HG02885 (cell line): ENCODE results near the gene NPAP1.
"Not testable (repeated sequence)": the region's sequence is repeated elsewhere in the genome, so short reads cannot be mapped to it uniquely, and the experiment has no call there.

Experiments
- ATAC-seq: cut with Tn5 transposase; IDR thresholded peaks from one replicate; pipeline ENCODE4 v1.9.1; 2021; ENCODE audit warnings: mild to moderate bottlenecking; ENCODE audit not compliant: unreplicated experiment, poor library complexity

NPAP1 gene, protein sequence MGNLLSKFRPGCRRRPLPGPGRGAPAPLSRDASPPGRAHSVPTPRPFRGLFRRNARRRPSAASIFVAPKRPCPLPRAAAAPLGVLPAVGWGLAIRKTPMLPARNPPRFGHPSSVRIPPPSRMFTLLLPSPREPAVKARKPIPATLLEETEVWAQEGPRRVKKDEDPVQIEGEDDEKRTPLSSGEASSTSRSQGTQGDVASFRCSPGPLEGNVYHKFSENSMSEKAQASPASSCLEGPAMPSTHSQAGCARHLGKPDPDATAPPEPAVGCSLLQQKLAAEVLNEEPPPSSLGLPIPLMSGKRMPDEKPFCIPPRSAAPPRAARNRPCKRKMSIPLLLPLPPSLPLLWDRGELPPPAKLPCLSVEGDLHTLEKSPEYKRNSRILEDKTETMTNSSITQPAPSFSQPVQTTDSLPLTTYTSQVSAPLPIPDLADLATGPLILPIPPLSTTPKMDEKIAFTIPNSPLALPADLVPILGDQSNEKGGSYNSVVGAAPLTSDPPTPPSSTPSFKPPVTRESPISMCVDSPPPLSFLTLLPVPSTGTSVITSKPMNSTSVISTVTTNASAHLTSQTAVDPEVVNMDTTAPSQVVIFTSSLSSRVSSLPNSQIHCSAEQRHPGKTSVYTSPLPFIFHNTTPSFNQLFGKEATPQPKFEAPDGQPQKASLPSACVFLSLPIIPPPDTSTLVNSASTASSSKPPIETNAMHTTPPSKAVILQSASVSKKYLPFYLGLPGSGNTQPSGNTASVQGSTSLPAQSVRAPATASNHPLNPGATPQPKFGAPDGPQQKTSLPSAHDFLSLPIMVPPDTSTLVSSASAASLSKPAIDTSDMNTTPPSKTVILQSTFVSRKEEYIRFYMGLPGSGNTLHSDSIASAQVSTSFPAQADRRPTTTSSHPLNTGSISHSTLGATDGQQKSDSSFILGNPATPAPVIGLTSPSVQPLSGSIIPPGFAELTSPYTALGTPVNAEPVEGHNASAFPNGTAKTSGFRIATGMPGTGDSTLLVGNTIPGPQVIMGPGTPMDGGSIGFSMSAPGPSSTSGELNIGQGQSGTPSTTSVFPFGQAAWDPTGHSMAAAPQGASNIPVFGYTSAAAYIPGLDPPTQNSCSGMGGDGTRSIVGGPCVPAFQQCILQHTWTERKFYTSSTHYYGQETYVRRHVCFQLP

DNA sequence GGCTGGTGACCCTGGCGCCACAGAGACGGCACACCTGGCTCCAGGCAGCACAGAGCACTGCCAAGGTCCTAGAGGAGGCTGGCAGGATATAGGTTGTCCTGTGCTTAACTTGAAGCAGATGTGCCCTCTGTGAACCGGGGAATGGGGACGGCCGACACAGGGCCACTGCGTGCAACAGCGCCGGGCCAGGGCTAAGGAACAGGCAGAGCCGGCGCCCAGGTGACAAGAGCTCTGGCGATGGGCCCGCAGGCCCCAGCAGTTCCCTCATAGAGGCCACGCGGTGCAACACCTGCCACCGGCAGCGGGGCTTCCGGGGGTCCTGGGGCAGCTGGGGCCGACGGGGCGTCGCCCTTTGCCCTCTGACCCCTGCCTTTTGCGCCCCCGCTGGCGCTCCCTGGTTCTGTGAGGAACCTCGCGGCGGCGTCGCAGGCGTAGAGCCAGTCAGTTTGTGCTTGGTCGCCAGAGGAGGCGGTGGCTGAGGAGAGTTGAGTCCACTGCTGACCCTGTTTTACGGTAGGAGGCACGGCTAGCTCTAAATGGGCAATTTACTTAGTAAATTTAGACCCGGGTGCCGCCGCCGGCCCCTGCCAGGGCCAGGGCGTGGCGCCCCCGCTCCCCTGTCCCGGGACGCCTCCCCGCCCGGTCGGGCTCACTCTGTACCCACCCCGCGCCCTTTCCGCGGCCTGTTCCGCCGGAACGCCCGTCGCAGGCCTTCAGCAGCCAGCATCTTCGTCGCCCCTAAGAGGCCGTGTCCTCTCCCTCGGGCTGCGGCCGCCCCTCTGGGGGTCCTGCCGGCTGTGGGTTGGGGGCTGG is at the start of gene NPAP1:
Gene NPAP1, plus strand, starts transcription at position 444 of the 813 bp plus-strand sequence. Its CDS starts 93 bp downstream, at position 537.
- no peak for ATAC-seq

DNA sequence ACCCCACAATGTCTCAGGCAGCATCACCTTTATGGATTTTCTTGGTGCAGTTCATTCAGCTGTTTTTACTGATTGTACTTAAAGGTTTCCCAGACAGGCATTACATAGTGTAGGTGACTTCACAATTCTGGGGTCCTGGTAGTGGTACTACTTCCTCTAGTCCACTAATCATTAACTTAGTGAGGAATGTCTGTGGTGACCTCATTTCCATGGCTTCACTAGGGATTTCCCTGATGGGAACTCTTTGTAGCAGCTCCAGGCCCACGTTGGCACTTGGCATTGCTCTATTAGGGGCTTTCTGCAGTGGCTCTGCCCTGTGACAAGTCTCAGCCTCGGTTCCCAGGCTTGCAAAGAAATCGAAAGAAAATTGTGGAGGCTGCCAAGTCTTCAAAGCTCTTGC is 48.1 kb upstream of the NPAP1 start:
- ATAC-seq = no peak

DNA sequence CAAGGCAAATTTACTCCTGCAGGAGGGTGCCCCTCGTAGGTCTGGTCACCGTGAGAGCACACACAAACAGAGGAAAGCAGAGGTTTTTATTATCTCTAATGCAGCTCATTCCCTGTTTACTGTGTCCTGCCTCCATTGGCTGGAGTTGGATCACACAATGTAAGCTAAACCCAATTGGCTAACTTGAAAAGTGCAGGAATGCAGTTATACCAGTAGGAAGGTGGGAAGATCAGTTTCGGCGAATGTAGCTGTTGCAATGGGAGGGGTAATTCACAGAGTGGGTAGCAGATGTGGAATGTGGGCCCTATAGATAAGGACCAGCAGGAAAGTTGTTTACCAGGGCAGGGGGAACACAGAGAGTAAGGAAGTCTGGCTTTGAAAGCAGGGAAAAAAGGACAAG is 42.5 kb upstream of the NPAP1 start:
- no peak for ATAC-seq

DNA sequence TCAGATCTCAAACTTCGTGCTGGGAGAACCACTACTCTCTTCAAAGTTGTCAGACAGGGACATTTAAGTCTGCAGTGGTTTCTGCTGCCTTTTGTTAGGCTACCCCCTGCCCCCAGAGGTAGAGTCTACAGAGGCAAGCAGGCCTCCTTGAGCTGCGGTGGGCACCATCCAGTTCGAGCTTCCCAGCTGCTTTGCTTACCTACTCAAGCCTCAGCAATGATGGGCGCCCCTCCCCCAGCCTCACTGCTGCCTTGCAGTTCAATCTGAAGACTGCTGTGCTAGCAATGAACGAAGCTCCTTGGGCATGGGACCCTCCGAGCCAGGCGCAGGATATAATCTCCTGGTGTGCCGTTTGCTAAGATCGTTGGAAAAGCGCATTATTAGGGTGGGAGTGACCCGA is 36.2 kb upstream of the NPAP1 start:
- not testable (repeated sequence) for ATAC-seq

DNA sequence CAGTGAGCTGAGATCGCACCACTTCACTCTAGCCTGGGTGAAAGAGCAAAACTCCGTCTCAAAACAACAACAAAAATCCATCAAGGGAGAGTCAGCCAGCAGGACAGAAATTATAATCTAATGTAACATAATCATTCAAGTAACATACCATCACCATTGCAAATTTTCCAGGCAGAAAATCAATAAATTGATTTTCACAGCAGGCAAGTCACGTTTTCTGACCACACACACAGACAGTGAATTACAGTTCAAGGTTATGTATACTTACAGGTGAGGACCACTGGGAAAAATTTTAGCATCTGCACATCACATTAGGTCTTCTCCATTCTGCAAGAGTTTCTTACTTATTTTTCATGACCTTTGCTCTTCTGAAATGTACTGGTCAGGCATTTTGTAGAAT is 29.9 kb upstream of the NPAP1 start:
- no peak for ATAC-seq

DNA sequence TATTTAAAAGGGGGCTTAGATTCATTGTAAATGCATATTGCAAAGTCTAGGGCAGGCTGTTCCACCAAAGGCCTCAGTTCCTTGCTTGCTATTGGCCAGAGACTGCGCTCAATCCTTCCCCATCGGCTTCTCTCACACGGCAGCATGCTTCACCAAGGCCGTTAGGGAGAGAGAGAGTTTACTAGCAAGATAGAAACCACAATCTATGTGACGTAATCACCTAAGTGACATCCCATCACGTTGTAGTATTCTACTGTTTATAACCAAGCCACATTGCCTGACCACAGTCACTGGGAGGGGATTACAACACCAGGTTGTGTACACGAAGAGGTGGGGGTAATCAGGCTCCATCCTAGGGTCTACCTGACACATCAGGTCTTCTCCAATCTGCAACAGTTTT is 16.0 kb upstream of the NPAP1 start:
- ATAC-seq = no peak

DNA sequence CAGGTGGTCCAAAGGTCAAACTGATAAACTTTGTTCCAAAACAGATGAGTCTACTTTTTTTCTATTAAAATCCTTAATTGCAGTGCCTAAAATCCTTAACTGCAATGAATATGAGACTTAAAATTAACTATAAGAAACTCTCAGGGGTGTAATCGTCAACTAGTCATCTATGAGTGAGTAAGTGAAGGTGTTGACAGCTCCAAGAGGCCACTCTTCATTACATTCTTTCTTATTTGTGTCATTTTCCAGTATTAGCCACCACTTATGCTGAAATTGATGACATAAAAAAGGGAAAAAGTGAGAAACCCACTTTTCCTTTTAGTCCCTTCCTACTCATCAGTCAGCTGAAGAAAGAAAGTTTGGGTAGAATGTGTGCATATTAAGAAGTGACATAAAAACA is 12.6 kb upstream of the NPAP1 start:
- ATAC-seq = no peak

DNA sequence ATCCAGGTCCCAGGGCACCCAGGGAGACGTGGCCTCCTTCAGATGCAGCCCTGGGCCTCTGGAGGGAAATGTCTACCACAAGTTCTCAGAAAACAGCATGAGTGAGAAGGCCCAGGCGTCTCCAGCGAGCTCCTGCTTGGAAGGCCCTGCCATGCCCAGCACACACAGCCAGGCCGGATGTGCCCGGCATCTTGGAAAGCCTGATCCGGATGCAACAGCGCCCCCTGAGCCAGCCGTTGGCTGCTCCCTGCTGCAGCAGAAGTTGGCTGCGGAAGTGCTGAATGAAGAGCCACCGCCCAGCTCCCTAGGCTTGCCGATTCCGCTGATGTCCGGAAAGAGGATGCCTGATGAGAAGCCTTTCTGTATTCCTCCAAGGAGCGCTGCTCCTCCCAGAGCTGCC is 856 bp downstream of the NPAP1 start:
- ATAC-seq = no peak

DNA sequence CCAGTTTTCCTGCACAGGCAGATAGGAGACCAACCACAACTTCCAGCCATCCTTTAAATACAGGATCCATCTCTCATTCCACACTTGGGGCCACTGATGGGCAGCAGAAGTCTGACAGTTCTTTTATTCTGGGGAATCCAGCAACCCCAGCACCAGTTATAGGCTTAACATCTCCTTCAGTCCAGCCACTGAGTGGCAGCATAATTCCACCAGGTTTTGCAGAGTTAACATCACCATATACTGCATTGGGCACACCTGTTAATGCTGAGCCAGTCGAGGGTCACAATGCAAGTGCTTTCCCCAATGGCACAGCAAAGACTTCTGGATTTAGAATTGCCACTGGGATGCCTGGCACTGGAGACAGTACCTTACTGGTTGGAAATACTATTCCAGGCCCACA is 2.9 kb downstream of the NPAP1 start:
- ATAC-seq = no peak

DNA sequence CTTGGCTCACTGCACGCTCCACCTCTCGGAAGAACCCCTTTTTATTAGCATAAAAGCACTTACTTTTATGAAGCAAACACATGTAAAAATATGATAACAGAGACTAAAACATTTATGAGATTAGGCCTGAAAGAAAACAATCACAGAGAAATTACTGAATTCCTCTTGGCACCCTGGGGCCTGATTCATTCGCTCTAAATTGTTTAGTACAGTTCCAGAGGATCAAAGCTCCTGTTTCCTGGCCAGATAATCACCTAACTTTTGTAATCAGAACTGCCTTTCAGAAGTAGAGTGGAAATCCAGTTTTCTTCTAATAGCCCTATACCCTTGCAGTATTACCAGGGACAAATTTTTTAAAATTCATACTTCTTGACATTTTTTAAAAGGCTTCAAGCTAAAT is 6.4 kb downstream of the NPAP1 start:
- ATAC-seq = no peak

DNA sequence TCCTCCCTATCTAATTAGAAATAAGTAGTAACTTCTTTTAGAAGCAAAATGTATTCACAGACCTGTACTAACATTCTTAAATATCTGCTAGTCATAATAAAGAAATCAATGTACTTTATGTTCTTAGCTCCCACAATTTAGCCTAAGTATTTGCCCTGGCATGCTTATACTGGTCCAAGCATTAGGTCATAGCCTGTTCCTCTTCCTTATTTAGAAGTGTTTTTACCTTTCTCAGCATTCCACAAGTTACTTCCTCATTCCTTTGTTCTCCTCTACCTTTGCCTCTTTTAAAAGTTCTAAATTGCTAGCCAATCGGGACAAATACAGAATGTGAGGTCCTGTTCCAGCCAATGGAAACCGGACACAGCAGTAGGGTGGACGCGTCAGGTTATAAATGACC is 7.3 kb downstream of the NPAP1 start:
- not testable (repeated sequence) for ATAC-seq

DNA sequence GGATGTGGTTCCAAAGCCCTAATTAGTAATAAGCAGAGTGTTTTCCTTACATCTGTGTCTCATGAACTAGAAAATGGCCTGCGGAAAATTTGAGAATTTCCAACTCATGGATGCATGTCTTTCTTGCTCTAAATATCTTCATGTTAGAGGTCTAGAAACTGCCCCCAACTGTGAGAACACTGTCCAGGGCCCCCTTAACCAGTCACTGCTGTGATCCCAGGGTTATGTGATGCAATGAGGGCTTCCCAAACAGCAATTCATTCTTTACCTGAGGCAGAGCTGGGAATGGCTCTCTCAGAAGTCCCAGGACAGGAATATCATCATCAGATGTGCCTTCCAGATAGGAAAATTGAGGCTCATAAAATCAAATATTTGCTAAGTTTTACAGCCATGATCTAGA is 8.2 kb downstream of the NPAP1 start:
- ATAC-seq = no peak

DNA sequence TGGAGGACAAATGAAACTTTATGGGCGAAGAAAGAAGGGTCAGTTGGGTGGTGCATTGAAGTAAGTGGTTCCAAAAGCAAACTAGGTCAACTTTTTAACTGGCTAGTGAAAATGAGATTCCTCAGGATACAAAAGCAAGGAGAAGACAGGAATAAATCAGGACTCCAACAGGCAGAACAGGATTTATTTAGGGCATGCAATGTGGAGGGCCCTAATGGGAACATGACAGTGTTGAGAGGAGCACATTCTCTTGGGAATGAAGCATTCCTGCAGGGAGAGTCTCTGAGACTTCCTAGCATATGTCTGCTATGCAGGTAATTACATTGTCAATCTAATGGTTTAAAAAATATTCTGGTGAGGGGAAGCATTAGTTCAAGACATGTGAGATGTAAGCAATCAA is 8.7 kb downstream of the NPAP1 start:
- no peak for ATAC-seq

DNA sequence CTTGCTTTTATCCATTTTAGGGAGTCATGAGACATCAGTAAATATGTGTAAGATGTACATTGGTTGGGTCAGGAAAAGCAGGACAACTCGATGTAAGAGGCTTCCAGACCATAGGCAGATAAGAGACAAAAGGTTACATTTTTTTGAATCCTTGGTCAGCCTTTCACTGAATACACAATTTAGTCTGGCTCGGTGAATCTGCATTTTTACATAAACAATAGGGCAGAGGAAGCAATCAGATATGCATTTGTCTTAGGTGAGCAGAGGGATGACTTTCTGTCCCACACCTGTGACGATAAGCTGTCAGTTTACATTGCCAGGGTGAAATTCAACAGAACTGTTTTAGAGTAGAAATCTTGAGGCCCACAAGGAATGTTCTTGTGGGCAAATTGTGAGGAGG is 20.6 kb downstream of the NPAP1 start:
- ATAC-seq = no peak

DNA sequence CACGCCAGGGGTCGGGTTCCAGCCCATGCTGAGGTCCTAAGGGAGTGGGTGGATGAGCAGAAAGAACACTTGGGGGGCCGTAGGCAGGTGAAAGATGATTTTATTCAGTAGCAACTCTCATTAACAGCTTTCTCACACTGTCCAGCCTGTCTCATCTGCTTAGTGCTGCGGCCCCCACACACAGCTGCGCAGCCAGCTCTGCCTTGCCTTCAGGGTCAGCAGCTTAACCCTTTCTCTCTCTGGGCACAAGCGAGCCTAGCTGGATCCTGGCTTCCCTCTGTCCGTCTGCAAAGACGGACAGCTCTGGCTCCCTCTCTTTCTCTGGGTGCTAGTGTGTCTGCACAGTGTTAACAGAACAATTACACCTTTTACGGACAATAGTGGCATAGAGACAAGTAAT is 21.3 kb downstream of the NPAP1 start:
- no peak for ATAC-seq

DNA sequence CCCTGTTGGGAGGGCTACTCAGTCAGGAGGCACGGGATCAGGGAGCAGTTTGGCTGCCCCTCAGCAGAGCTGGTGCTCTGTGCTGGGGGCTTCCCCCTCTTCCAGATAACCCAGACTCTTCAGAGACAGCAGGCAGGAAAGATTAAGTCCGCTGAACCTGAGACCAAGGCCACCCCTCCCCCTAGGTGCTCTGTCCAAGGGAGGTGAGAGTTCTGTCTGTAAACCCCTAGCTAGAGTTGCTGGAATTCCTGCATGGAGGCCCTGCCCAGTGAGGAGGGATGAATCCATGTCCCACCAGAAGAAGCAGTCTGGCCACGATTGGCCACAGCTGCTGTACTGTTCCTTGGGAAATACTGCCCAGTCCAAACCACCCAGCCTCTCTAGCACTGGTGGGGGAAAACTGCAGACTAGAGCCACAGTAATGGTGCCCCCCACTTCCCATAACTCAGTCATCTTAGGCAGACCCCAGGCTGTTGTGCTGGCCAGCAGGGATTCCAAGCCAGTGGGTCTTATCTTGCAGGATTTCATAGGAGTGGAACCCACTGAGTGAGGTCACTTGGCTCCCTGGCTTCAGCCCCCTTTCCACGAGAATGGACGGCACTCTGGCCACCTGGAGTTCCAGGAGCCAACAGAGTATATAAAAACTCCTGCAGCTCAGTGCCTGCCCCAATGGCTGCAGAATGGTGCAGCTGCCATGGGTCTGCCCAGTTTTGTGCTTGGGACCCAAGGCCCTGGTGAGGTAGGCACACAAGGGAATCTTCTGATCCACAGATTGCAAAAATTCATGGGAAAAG is 42.9 kb downstream of the NPAP1 start:
- ATAC-seq = no peak

DNA sequence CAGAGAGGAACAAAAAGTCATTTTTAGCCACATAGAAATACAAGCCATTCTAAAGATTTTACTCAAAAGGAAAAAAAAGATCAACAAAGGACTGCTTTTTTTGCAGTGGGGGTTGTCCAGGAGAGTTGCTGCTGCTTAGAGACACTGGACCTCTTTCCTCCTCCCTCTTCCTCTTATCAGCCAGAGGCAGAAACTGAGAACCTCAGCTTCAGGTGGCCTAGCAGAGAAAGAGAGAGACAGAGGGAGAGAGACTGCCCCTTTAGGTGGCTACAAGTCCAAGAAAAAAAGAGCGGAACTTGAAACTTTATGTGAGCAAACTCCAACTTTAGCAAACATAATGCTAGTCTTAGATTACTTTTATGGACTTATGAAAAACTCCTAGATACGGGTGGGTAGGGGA is 54.2 kb downstream of the NPAP1 start:
- no peak for ATAC-seq
